K562 (cell line): Measurements from ENCODE around the gene SPIC.

ENCODE experiments used
- POLR2H ChIP-seq: IDR thresholded peaks from 2 replicates; pipeline ENCODE4 v1.6.1; 2016; ENCODE audit warnings: missing genetic modification characterization, low read depth, mild to moderate bottlenecking, control low read depth, missing compliant biosample characterization, moderate library complexity
- RBM39 ChIP-seq: fragments of 200-400 bp; formaldehyde crosslinking; optimal IDR thresholded peaks from 2 replicates; pipeline ENCODE3; 2018; ENCODE audit warnings: low read depth, low read length
- YBX1 ChIP-seq: fragments of 450-650 bp; IDR thresholded peaks from 2 replicates; pipeline ENCODE4 v1.7.1; 2016; ENCODE audit warnings: mild to moderate bottlenecking
- TF ChIP-seq, protein P1 (sequence below): fragments of 150-350 bp; IDR thresholded peaks from 2 replicates; pipeline ENCODE4 v1.6.1; 2014; ENCODE audit warnings: low read depth, mild to moderate bottlenecking, low read length, borderline replicate concordance
- TF ChIP-seq, protein P2 (sequence below), 3 experiments: IDR thresholded peaks in 2 of 3; conservative IDR thresholded peaks in 1 of 3; 2 replicates each; pipeline ENCODE4 v1.5.1; 2011 to 2012; ENCODE audit warnings: low read length in 3 of 3, mild to moderate bottlenecking in 3 of 3, control low read depth in 2 of 3, improper control_type of control experiment in 1 of 3, inconsistent platforms in 1 of 3, low read depth in 1 of 3, mixed read lengths in 1 of 3, moderate library complexity in 1 of 3; ENCODE audit not compliant: insufficient read depth in 2 of 3

DNA sequence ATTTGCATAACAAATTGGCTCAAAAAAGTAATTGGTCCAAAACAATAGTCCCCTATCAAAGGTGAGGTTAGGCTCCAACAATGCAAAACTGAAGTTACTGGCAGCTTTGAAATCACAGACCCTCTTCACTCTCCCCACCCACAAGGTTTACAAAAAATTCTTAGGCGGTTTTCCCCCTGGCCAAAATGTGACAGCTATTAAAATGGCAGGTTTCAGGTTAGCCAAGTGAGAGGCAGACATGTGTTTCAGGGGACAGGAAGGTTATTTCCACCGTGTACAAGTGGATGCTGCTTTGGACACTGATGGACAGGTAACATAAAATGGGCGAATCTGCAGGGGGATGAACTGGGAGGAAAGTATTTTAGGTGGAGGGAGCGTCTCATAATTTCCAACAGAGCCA lies 888 bp upstream of the SPIC start:
- TF ChIP-seq POLR2H (tag): no peak
- TF ChIP-seq, protein P1, sequence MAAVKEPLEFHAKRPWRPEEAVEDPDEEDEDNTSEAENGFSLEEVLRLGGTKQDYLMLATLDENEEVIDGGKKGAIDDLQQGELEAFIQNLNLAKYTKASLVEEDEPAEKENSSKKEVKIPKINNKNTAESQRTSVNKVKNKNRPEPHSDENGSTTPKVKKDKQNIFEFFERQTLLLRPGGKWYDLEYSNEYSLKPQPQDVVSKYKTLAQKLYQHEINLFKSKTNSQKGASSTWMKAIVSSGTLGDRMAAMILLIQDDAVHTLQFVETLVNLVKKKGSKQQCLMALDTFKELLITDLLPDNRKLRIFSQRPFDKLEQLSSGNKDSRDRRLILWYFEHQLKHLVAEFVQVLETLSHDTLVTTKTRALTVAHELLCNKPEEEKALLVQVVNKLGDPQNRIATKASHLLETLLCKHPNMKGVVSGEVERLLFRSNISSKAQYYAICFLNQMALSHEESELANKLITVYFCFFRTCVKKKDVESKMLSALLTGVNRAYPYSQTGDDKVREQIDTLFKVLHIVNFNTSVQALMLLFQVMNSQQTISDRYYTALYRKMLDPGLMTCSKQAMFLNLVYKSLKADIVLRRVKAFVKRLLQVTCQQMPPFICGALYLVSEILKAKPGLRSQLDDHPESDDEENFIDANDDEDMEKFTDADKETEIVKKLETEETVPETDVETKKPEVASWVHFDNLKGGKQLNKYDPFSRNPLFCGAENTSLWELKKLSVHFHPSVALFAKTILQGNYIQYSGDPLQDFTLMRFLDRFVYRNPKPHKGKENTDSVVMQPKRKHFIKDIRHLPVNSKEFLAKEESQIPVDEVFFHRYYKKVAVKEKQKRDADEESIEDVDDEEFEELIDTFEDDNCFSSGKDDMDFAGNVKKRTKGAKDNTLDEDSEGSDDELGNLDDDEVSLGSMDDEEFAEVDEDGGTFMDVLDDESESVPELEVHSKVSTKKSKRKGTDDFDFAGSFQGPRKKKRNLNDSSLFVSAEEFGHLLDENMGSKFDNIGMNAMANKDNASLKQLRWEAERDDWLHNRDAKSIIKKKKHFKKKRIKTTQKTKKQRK: no peak
- no peak for TF ChIP-seq YBX1
- TF ChIP-seq, protein P2, sequence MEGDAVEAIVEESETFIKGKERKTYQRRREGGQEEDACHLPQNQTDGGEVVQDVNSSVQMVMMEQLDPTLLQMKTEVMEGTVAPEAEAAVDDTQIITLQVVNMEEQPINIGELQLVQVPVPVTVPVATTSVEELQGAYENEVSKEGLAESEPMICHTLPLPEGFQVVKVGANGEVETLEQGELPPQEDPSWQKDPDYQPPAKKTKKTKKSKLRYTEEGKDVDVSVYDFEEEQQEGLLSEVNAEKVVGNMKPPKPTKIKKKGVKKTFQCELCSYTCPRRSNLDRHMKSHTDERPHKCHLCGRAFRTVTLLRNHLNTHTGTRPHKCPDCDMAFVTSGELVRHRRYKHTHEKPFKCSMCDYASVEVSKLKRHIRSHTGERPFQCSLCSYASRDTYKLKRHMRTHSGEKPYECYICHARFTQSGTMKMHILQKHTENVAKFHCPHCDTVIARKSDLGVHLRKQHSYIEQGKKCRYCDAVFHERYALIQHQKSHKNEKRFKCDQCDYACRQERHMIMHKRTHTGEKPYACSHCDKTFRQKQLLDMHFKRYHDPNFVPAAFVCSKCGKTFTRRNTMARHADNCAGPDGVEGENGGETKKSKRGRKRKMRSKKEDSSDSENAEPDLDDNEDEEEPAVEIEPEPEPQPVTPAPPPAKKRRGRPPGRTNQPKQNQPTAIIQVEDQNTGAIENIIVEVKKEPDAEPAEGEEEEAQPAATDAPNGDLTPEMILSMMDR (IDR thresholded peaks at IDR 0.05 in 2 of 3, conservative IDR thresholded peaks at IDR 0.05 in 1 of 3; ENCODE audit: insufficient read depth in 2 of 3, low read depth in 1 of 3, low read length in 3 of 3): no peak
- no peak for TF ChIP-seq RBM39
